Adrenal gland (tissue), 5 donors: ENCODE results near the gene HCRTR1.

Source experiments
- POLR2A ChIP-seq, 2 donors: fragments of 450-650 bp; IDR thresholded peaks; one replicate each; pipeline ENCODE4 v1.6.1; 2017; ENCODE audit warnings: antibody characterized with exemption in 2 of 2, mild to moderate bottlenecking in 2 of 2, moderate library complexity in 1 of 2
- TF ChIP-seq, protein P1 (sequence below), 6 experiments: fragments of 450-650 bp in 4 of 6; fragments of 200-600 bp in 2 of 6; sonication (generic) in 1 of 6; IDR thresholded peaks; 1 replicate in 5 of 6; 2 replicates in 1 of 6; pipeline versions ENCODE4 v1.5.1 to v1.8.0; 2016 to 2021; ENCODE audit warnings: antibody characterized with exemption in 6 of 6, mild to moderate bottlenecking in 2 of 6, moderate library complexity in 1 of 6
- donor health status: DM: no; HTN: no; CAD: no.

DNA sequence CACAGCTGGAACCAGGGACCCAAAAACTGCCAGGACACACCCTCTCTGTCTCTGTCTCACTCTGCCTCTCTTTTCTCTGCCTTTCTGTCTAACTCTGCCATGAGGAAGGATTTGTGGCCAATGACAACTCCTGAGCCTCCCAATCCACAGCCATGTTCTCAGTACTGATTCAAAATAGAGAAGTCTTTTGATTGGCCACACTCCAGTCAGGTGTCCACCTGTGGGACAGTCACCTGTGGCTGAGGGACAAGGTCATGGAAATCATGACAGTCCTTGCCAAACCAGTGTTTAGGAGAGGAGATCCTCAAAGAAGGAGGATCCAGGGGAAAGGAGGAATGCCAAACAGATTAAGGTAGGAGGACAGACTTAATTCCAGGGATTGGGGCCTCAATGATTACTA is 25.4 kb upstream of the HCRTR1 start:
- TF ChIP-seq, protein P1, sequence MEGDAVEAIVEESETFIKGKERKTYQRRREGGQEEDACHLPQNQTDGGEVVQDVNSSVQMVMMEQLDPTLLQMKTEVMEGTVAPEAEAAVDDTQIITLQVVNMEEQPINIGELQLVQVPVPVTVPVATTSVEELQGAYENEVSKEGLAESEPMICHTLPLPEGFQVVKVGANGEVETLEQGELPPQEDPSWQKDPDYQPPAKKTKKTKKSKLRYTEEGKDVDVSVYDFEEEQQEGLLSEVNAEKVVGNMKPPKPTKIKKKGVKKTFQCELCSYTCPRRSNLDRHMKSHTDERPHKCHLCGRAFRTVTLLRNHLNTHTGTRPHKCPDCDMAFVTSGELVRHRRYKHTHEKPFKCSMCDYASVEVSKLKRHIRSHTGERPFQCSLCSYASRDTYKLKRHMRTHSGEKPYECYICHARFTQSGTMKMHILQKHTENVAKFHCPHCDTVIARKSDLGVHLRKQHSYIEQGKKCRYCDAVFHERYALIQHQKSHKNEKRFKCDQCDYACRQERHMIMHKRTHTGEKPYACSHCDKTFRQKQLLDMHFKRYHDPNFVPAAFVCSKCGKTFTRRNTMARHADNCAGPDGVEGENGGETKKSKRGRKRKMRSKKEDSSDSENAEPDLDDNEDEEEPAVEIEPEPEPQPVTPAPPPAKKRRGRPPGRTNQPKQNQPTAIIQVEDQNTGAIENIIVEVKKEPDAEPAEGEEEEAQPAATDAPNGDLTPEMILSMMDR (IDR thresholded peaks at IDR 0.05): no peak
- TF ChIP-seq POLR2A (IDR thresholded peaks at IDR 0.05): no peak
